Keratinocyte (primary cell): ENCODE measurements around the gene GATA1. TPM values are rescaled to one million over a fixed set of nuclear protein-coding genes. Genes with fewer than 3 reads are reported as not detected.

ENCODE experiments used
- DNase-seq: peaks from one replicate; pipeline ENCODE4 v3.0.0-alpha.2; 2011; ENCODE audit warnings: low read depth, missing footprints, low spot score
- FAIRE-seq: peaks from 2 replicates; lab custom pipeline; 2011; peaks lifted over from hg19 to GRCh38; lab: Jason Lieb, UNC
- H2AFZ ChIP-seq: 2 replicates; pipeline ENCODE4 v1.6.0; 2012; ENCODE audit warnings: low read length, control low read depth, inconsistent platforms; ENCODE audit not compliant: control insufficient read depth
- H3K27ac ChIP-seq: 2 replicates; pipeline ENCODE4 v1.5.1; 2011; ENCODE audit warnings: low read length; ENCODE audit not compliant: control insufficient read depth, insufficient read depth
- H3K27me3 ChIP-seq: 3 replicates; pipeline ENCODE4 v1.6.0; 2011; ENCODE audit warnings: low read length; ENCODE audit not compliant: control insufficient read depth, insufficient read depth; ENCODE audit errors: extremely low read depth
- H3K36me3 ChIP-seq, 2 experiments: 2 replicates in 1 of 2; 3 replicates in 1 of 2; pipeline ENCODE4 v1.5.1; 2011; ENCODE audit warnings: low read length in 2 of 2, mild to moderate bottlenecking in 1 of 2; ENCODE audit not compliant: control insufficient read depth in 2 of 2, insufficient read depth in 2 of 2; ENCODE audit errors: extremely low read depth in 1 of 2
- H3K4me1 ChIP-seq: 3 replicates; pipeline ENCODE4 v1.5.1; 2011; ENCODE audit warnings: low read length; ENCODE audit not compliant: control insufficient read depth, insufficient read depth; ENCODE audit errors: extremely low read depth
- H3K4me2 ChIP-seq: 3 replicates; pipeline ENCODE4 v1.6.0; 2011; ENCODE audit warnings: low read depth, low read length; ENCODE audit not compliant: control insufficient read depth, insufficient read depth; ENCODE audit errors: extremely low read depth
- H3K4me3 ChIP-seq, 3 experiments: fragments of 200-600 bp in 1 of 3; sonication (generic) in 1 of 3; 2 replicates in 2 of 3; 3 replicates in 1 of 3; pipeline ENCODE4 v1.5.1; 2011 to 2016; ENCODE audit warnings: low read length in 3 of 3, mild to moderate bottlenecking in 3 of 3, control low read depth in 2 of 3, inconsistent platforms in 1 of 3, low read depth in 1 of 3, mixed read lengths in 1 of 3, mixed run types in 1 of 3, moderate library complexity in 1 of 3; ENCODE audit not compliant: control insufficient read depth in 2 of 3, insufficient read depth in 2 of 3; ENCODE audit errors: extremely low read depth in 1 of 3
- H3K79me2 ChIP-seq: 2 replicates; pipeline ENCODE4 v1.6.0; 2012; ENCODE audit warnings: low read length; ENCODE audit not compliant: control insufficient read depth, insufficient read depth
- H3K9ac ChIP-seq: 3 replicates; pipeline ENCODE4 v1.6.0; 2011; ENCODE audit warnings: low read length; ENCODE audit not compliant: control insufficient read depth, insufficient read depth; ENCODE audit errors: extremely low read depth
- H3K9me1 ChIP-seq: 3 replicates; pipeline ENCODE4 v1.6.0; 2011; ENCODE audit warnings: low read length; ENCODE audit not compliant: control insufficient read depth, insufficient read depth; ENCODE audit errors: extremely low read depth
- H3K9me3 ChIP-seq: 2 replicates; pipeline ENCODE4 v1.5.1; 2012; ENCODE audit warnings: low read depth, low read length; ENCODE audit not compliant: control insufficient read depth
- H4K20me1 ChIP-seq: 3 replicates; pipeline ENCODE4 v1.6.0; 2011; ENCODE audit warnings: low read length; ENCODE audit not compliant: control insufficient read depth, insufficient read depth; ENCODE audit errors: extremely low read depth
- EZH2 ChIP-seq: IDR thresholded peaks from one replicate; pipeline ENCODE4 v1.6.1; 2012; ENCODE audit warnings: inconsistent platforms, mild to moderate bottlenecking, low read length, moderate library complexity
- dilution Hi-C: fragments of 300-500 bp; cut with MboI; formaldehyde crosslinking; loops from one replicate; pipeline ENCODE4 v1.7.0; 2020; ENCODE audit warnings: low sequenced_read_pairs; ENCODE audit not compliant: extremely low pct_ligation_motif_present
- polyA plus RNA-seq, 5 experiments: library from polyadenylated mRNA; depleted of rRNA in 3 of 5; stranded (reverse) in 3 of 5; stranded (forward) in 1 of 5; unstranded in 1 of 5; fragments of >200 nt; gene quantifications; 1 replicate in 1 of 5; 2 replicates in 3 of 5; 3 replicates in 1 of 5; pipeline versions ENCODE4 v1.2.1 to v1.2.3, GENCODE V29; 2011 to 2012; ENCODE audit warnings: missing spikeins in 2 of 5, low read depth in 1 of 5, low replicate concordance in 1 of 5
- TF ChIP-seq, protein P1 (sequence below), 3 experiments: IDR thresholded peaks in 1 of 3; conservative IDR thresholded peaks in 1 of 3; optimal IDR thresholded peaks in 1 of 3; 2 replicates in 2 of 3; 3 replicates in 1 of 3; pipeline versions ENCODE3 to v1.5.1; 2011; ENCODE audit warnings: low read length in 3 of 3, mild to moderate bottlenecking in 3 of 3, moderate library complexity in 2 of 3, control low read depth in 1 of 3, inconsistent platforms in 1 of 3; ENCODE audit not compliant: insufficient read depth in 2 of 3; ENCODE audit errors: extremely low read depth in 1 of 3

The GATA1 gene
- polyA plus RNA-seq, 1 donor (not counting 4 experiments of a cell fraction or from before 2014, with no cell fraction given), result not detected

DNA sequence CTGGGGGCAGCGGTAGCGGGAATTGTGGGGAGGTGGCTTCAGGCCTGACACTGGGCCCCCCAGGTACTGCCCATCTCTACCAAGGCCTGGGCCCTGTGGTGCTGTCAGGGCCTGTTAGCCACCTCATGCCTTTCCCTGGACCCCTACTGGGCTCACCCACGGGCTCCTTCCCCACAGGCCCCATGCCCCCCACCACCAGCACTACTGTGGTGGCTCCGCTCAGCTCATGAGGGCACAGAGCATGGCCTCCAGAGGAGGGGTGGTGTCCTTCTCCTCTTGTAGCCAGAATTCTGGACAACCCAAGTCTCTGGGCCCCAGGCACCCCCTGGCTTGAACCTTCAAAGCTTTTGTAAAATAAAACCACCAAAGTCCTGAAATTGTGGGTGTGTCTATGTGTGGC is 7.5 kb downstream of the GATA1 start:
- Histone ChIP-seq H3K27me3 (no peaks in the 10 kb centered on the region), H3K4me3 (no peak overlapping the region), H4K20me1 (no peaks in the 10 kb centered on the region), H3K79me2 (no peaks in the 10 kb centered on the region), H3K9ac (no peak overlapping the region), H3K4me1 (no peaks in the 10 kb centered on the region), H3K9me1 (no peaks in the 10 kb centered on the region), H3K9me3 (no peaks in the 10 kb centered on the region), H3K4me2 (no peak overlapping the region), H3K27ac (no peak overlapping the region), H2AFZ (no peak overlapping the region), H3K36me3 (no peaks in the 10 kb centered on the region)
- TF ChIP-seq, protein P1, sequence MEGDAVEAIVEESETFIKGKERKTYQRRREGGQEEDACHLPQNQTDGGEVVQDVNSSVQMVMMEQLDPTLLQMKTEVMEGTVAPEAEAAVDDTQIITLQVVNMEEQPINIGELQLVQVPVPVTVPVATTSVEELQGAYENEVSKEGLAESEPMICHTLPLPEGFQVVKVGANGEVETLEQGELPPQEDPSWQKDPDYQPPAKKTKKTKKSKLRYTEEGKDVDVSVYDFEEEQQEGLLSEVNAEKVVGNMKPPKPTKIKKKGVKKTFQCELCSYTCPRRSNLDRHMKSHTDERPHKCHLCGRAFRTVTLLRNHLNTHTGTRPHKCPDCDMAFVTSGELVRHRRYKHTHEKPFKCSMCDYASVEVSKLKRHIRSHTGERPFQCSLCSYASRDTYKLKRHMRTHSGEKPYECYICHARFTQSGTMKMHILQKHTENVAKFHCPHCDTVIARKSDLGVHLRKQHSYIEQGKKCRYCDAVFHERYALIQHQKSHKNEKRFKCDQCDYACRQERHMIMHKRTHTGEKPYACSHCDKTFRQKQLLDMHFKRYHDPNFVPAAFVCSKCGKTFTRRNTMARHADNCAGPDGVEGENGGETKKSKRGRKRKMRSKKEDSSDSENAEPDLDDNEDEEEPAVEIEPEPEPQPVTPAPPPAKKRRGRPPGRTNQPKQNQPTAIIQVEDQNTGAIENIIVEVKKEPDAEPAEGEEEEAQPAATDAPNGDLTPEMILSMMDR (optimal IDR thresholded peaks at IDR 0.05 in 1 of 3, IDR thresholded peaks at IDR 0.05 in 1 of 3, conservative IDR thresholded peaks at IDR 0.05 in 1 of 3; ENCODE audit: extremely low read depth in 1 of 3, insufficient read depth in 2 of 3, low read length in 3 of 3), result no peak
- no peak for TF ChIP-seq EZH2
- FAIRE-seq (no peak), DNase-seq (no peak)
- dilution Hi-C loops, result no loop called here

GRCh38 chrX:48794340-48794910 is 8.0 kb downstream of the GATA1 start:
- Histone ChIP-seq H3K27ac (no peak overlapping the region), H3K27me3 (no peaks in the 10 kb centered on the region), H3K9ac (no peak overlapping the region), H3K9me1 (no peaks in the 10 kb centered on the region), H3K9me3 (no peaks in the 10 kb centered on the region), H4K20me1 (no peaks in the 10 kb centered on the region), H3K79me2 (no peaks in the 10 kb centered on the region), H3K4me3 (no peak overlapping the region), H3K36me3 (no peaks in the 10 kb centered on the region), H3K4me1 (no peaks in the 10 kb centered on the region), H2AFZ (no peak overlapping the region), H3K4me2 (no peak overlapping the region)
- TF ChIP-seq EZH2, result no peak
- TF ChIP-seq, protein P1 (optimal IDR thresholded peaks at IDR 0.05 in 1 of 3, IDR thresholded peaks at IDR 0.05 in 1 of 3, conservative IDR thresholded peaks at IDR 0.05 in 1 of 3; ENCODE audit: extremely low read depth in 1 of 3, insufficient read depth in 2 of 3, low read length in 3 of 3), result no peak
- no peak for FAIRE-seq
- dilution Hi-C loops, result no loop called here
- DNase-seq, result no peak
